EH (cell line): ENCODE data around the gene DNPH1.

Experiments
- DNase-seq: peaks from one replicate; pipeline ENCODE4 v3.0.0-alpha.2; 2015; ENCODE audit warnings: low read depth

Gene DNPH1, protein sequence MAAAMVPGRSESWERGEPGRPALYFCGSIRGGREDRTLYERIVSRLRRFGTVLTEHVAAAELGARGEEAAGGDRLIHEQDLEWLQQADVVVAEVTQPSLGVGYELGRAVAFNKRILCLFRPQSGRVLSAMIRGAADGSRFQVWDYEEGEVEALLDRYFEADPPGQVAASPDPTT

GRCh38 chr6:43228951-43229802, at the start of gene DNPH1:
DNPH1 (minus strand) TSS chr6:43229481; CDS start chr6:43229456, 25 bp downstream.
- peak; percentile 70 for DNase-seq

- peak; percentile 74 for DNase-seq
Observed at GRCh38 chr6:43278524-43279078, 49.3 kb upstream of the DNPH1 start.

DNA sequence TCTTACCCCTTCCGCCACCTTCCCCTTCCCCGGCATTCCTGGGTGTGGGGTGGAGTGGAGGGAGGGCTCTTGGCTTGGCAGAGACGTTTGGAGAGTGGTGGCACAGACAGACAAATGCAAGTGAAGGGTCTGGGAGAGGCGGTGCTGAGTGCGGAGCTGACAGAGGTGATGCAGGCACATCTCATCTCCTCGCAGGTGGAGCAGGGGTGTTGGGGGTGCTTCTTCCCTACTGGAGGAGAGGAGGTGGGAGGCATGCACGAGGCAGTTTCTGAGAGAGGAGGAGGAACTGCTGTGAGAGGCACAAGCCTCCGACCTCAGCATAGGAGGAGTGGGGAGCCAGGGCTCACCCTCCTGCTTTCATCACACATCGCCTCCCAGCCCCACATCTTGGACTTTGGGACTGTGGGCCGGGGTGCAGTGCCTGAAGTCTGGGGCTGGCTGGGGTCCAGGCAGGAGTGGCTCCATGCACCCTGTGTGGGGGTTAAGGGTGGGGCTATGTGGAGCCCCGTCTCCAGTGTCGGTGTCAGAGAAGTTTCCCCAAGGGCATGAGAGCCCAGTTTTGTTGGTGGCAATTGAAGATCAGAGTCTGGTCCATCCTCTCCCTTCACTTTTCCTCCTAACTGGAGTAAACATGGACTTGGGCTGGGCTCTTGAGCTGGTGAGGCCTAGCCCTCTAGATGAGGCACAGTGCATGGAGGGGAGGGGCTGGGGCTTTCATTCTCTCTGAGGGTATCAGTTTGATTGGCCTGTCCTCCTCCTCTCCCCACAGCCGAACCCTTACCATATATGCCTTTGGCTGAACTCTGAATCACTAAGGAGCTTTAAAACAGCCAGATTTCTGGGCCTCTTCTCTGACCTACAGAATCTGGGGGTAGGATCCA, 48.6 kb upstream of the DNPH1 start:
- DNase-seq: peak; percentile 50

DNA sequence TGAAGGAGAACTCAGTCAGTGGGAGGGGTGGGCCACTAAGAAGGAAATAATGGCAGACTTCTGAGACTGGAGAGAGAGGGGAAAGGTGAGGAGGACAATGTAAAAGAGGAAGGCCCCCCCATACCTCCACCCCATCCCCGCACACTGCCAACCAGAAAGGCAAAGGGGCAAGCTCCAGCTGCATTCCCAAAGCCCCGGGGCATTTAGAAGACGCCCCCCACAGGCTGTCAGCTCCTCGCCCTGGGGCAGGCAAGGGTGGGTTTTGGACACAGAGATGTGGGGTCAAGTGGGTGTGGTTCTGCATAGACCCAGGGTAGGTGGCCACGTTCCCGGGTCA, 48.0 kb upstream of the DNPH1 start:
- DNase-seq: no peak

DNA sequence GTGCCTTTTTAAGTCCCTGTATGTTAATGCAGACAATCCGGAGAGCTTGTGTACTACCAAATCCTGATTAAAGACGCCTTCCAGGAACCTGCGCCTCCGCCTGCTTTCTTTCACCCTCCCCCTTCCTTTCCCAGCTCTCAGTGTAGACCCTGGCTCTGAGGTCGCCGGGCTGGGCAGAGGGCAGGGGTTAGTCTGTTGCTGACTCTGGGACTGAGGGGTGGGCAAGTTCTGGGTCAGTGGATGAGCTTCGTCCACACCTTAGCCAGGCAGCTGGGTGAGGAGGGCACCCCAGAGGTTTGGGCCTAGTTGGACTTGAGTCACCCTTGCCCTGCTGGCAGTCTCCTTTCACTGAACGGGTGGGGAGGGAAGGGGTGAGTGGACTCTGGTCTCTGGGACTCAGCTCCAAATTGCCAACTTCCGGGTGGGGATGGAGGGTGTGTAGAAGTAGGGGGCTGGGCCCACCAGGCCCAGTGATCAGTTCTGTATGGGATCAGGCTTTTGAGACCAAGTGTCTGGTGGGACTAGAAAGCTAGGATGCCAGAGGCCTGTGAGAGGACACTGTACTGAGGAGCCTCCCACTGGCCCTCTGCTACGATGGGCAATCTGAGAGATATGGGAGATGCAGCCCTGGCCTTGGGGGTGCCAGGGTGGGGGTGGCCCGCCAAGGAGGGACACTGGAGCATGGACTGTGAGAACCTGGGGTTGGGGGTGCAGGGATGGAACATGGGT, 47.5 kb upstream of the DNPH1 start:
- DNase-seq: no peak

- no peak for DNase-seq
Observed at GRCh38 chr6:43275801-43276576, 46.7 kb upstream of the DNPH1 start.

GRCh38 chr6:43274916-43275597, 45.8 kb upstream of the DNPH1 start:
- no peak for DNase-seq

DNA sequence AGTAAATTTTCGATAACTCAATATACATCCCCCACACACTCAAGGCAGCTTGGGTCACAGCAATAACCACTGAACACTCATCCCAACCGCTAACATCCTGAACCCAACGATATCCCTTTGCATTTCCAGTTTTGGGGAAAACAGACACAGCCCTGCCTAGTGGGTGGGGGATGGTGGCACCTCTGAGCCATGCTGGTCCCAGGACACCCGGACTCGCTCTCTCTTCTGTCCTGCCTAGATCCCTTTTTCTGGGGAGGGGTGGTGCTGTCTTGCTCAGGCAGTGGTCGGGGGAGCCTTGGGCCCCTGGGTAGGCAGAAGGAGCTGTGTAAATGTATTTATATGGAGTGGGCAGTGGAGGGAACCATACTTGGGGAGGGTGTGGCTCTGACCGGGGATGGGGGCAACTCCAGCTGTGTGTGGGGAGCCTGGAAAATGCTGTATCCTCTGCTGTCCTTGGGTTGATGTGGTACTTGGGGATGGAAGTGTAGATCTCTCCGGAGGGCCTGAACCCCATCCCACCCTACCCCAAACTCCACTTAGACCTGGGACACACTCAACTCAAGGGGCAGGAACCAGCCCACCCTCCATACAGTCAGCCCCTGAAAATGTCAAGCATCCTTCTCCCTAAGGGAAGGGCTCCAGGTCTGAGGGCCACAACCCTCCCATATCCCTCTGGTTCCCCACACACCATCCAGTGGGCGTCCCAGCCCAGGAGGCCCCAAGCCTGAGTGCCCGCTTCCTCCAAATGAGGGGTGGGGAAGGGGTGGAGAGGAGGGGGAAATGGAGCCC, 45.0 kb upstream of the DNPH1 start:
- no peak for DNase-seq

DNA sequence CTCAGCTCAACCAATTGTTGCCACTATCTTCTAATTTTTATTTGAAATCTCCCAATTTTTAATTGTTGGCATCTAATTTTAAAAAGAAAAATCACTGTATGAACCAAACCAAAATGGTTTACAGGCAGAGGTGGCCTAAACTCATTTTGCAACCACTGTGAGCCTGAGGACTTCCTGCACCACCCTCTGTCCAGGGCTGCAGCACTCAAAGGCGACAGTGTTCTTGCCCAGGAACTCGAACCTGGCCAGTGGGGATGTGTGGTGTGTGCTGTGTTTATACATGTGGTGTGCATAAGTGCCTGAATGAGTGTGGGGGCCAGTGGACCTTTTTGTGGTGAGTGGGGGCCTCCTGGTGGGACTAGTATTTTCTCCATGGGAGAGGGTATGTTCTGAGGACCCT, 44.4 kb upstream of the DNPH1 start:
- DNase-seq: no peak

DNA sequence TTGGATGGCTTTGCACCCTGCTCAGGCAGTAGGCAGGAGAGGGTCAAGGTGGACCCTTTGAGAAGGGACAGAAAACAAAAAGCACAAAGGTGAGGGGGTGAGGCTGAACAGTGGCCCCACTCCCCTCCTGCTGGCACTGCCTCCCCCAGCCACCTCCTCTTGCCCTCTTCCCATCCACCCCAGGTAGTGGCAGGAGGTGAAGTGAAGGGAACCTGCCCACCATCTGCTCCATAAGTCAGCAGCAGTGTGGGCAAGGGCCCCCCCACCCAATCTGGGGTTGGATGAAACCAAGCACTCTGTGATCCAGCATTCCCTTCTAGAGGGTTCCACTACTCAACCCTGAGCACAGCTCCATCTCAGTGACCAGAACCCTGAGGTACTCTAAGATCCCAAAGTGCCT, 42.7 kb upstream of the DNPH1 start:
- no peak for DNase-seq

GRCh38 chr6:43271103-43271815, 42.0 kb upstream of the DNPH1 start:
- DNase-seq: no peak

- no peak for DNase-seq
Observed at GRCh38 chr6:43269273-43270007, 40.2 kb upstream of the DNPH1 start.

- no peak for DNase-seq
Observed at GRCh38 chr6:43268782-43269272, 39.5 kb upstream of the DNPH1 start.

- no peak for DNase-seq
Observed at GRCh38 chr6:43268355-43268700, 39.0 kb upstream of the DNPH1 start.

DNA sequence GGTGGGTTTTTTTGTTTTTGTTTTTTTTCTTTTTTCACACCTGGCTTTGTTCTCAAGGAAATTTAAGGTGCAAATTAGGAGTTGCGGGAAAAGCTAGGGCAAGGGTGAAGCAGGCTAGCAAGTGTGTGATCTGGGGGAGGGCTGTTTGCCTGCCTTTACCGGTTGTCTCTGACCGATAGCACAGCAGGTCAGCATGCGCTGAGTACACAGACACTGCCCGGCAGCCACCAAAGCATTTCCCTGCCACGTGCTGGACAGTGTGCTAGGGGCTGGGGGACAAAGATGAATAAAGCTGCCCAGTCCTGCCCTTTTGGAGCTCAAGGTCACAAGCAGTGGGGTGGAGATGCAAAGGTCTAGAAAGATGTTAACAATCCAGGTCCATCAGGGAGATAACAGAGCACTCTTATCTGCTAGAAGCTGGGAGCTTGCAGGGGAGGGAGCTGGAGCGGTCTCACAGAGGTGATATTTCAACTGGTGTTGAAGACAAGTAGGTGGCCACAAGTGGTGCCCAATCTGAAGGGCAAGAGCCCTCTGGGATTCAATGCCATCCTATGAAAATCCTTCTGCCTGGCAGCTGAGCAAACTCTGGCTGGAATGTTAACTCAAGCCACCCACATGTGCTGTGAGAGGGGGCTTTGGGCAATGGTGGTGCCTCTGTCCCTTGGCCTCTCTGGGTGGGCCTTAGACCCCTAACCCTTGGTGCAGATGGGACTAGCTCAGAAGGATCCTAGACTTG, 38.5 kb upstream of the DNPH1 start:
- no peak for DNase-seq

DNA sequence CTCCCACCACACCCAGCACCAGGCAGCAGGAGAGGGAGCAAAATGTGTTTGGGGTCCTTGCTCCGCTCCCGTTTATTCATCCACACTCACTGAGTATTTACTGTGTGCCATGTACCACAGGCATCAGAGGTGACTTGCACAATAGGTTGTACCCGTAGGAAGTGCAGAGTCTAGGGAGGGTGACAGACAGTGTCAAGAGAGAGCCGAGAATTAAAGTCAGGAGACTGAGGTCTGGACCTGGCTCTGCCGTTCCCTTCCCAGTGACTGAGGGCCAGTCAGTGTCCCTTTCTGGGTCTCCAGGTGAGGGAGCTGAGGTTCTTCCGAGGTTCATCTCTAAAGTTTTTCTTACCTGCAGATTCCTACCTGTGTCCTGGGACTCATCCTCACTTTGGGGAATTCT, 36.3 kb upstream of the DNPH1 start:
- DNase-seq: no peak

DNA sequence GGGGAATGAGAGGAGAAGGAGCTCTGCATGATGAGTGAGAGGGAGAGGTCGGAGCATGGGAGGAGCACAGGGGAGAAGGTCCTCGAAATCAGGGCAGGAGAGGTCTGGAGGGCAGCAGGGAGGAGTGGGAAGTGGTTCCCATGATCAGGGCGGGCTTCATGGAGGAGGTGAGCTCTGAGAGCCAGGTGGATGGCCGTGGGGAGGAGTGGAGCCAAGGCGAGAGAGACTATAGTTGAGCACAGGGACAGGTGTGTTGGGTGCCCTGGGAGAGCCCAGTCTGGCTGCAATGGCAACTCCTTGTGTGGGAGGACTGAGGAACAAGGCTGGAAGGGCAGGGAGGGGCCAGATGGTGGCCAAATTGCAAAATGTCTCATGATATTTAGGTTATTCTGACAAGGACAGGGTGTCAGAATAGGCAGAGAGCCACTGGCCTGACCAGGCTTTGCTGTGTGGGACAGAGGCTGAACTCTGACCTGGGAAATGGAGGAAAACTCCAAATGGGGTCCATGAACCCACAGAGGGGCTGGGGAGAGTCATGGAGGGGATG, 35.4 kb upstream of the DNPH1 start:
- no peak for DNase-seq
